ENCODE results near the gene RCC1.
A peak's percentile ranks its signal among the peaks of the same experiment; 100 is the strongest.
"Not testable (repeated sequence)": the region's sequence is repeated elsewhere in the genome, so short reads cannot be mapped to it uniquely, and the experiment has no call there.

Gene RCC1

GRCh38 chr1:28582248-28582615 is 76.4 kb downstream of the RCC1 start:
- peak overlapping the region; percentile 88 for H3K4me3 ChIP-seq (ENCODE audit: low read depth, low read length)
- in situ Hi-C loops (cut with HindIII; ENCODE audit: low sequenced_read_pairs): no loop called here
- DNase-seq (ENCODE audit: low read depth, low spot score): peak; percentile 56
- no peak for TF ChIP-seq CTCF (IDR thresholded peaks at IDR 0.05; ENCODE audit: low read depth, low read length)

- in situ Hi-C loops (cut with HindIII; ENCODE audit: low sequenced_read_pairs); H3K4me3 ChIP-seq (ENCODE audit: low read depth, low read length); DNase-seq (ENCODE audit: low read depth, low spot score): not testable (repeated sequence)
These were observed 80.9 kb downstream of the RCC1 start for GRCh38 chr1:28586585-28587391.
